Measurements from ENCODE around the gene USP17L12. TPM values are rescaled to one million over a fixed set of nuclear protein-coding genes. Genes with fewer than 3 reads are reported as not detected.
A peak's percentile ranks its signal among the peaks of the same experiment; 100 is the strongest.
"Not testable (repeated sequence)": the region's sequence is repeated elsewhere in the genome, so short reads cannot be mapped to it uniquely, and the experiment has no call there.

USP17L12 gene, protein sequence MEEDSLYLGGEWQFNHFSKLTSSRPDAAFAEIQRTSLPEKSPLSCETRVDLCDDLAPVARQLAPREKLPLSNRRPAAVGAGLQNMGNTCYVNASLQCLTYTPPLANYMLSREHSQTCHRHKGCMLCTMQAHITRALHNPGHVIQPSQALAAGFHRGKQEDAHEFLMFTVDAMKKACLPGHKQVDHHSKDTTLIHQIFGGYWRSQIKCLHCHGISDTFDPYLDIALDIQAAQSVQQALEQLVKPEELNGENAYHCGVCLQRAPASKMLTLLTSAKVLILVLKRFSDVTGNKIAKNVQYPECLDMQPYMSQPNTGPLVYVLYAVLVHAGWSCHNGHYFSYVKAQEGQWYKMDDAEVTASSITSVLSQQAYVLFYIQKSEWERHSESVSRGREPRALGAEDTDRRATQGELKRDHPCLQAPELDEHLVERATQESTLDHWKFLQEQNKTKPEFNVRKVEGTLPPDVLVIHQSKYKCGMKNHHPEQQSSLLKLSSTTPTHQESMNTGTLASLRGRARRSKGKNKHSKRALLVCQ
- not detected for total RNA-seq

DNA sequence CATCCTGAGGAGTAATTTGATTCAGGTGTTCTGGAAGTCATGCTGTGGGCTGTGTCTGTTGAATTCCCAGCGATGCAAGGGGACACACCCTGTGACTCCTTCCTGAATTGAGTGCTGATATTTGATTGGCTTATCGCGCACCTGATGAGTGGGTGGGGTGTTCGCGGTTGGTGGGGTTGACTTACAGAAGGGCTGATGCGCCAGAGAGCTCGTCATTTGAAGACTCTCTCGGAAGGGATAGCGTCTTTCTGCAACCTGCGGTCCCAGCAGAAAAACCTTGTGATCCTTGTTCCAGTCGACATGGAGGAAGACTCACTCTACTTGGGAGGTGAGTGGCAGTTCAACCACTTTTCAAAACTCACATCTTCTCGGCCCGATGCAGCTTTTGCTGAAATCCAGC is at the start of gene USP17L12:
Gene USP17L12, plus strand, starts transcription at position 301 of the 400 bp plus-strand sequence. Its CDS starts 0 bp downstream, at position 301.
- CTCF ChIA-PET: not testable (repeated sequence)

DNA sequence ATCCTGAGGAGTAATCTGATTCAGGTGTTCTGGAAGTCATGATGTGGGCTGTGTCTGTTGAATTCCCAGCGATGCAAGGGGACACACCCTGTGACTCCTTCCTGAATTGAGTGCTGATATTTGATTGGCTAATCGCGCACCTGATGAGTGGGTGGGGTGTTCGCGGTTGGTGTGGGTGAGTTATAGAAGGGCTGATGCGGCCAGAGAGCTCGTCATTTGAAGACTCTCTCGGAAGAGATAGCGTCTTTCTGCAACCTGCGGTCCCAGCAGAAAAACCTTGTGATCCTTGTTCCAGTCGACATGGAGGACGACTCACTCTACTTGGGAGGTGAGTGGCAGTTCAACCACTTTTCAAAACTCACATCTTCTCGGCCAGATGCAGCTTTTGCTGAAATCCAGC is 9.6 kb upstream of the USP17L12 start, which contains the start of gene USP17L10:
Gene USP17L10, plus strand, starts transcription at position 301 of the 400 bp plus-strand sequence. Its CDS starts 0 bp downstream, at position 301.
- H3K9me3 Mint-ChIP-seq (ENCODE audit: low read depth); H3K4me1 Mint-ChIP-seq; intact Hi-C loops (cut with DNase I, micrococcal nuclease); H3K27ac Mint-ChIP-seq; ATAC-seq; H3K27me3 Mint-ChIP-seq; DNase-seq; CTCF ChIA-PET; H3K36me3 Mint-ChIP-seq (ENCODE audit: low read depth); POLR2A ChIA-PET; H3K4me3 Mint-ChIP-seq: not testable (repeated sequence)

More for the DNA sequence above, at the start of gene USP17L12:
- intact Hi-C loops (cut with DNase I, micrococcal nuclease); ATAC-seq; H3K4me1 Mint-ChIP-seq; H3K4me3 Mint-ChIP-seq; DNase-seq; H3K27ac Mint-ChIP-seq; H3K36me3 Mint-ChIP-seq (ENCODE audit: low read depth); H3K27me3 Mint-ChIP-seq; POLR2A ChIA-PET; H3K9me3 Mint-ChIP-seq (ENCODE audit: low read depth): not testable (repeated sequence)

DNA sequence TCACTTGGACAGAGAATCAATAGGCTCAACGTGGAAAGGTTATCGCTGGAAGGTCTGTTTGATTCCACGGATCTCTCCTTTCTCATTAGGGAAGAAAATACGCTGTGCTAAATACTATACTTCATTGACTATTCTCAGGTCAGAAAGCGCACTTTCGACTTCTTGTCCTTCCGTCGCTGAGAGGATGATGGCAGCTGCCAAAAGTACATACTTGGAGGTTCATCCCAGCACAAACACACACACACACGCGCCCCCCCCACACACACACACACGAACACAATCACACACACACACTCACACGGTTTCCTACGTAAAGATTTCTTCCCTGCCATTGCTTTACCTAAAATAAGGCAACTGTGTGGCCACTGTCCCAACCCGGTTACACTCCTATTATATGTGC is 5.3 kb upstream of the USP17L12 start:
- DNase-seq: peak; percentile 2
- H3K27me3 Mint-ChIP-seq; CTCF ChIA-PET; H3K9me3 Mint-ChIP-seq (ENCODE audit: low read depth); H3K36me3 Mint-ChIP-seq (ENCODE audit: low read depth); ATAC-seq; intact Hi-C loops (cut with DNase I, micrococcal nuclease); POLR2A ChIA-PET; H3K4me1 Mint-ChIP-seq; H3K27ac Mint-ChIP-seq; H3K4me3 Mint-ChIP-seq: not testable (repeated sequence)

DNA sequence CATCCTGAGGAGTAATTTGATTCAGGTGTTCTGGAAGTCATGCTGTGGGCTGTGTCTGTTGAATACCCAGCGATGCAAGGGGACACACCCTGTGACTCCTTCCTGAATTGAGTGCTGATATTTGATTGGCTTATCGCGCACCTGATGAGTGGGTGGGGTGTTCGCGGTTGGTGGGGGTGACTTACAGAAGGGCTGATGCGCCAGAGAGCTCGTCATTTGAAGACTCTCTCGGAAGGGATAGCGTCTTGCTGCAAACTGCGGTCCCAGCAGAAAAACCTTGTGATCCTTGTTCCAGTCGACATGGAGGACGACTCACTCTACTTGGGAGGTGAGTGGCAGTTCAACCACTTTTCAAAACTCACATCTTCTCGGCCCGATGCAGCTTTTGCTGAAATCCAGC is 4.8 kb upstream of the USP17L12 start, which contains the start of gene USP17L11:
Gene USP17L11, plus strand, starts transcription at position 301 of the 400 bp plus-strand sequence. Its CDS starts 0 bp downstream, at position 301.
- DNase-seq; H3K4me1 Mint-ChIP-seq; ATAC-seq; H3K4me3 Mint-ChIP-seq; POLR2A ChIA-PET; H3K27ac Mint-ChIP-seq; H3K9me3 Mint-ChIP-seq (ENCODE audit: low read depth); H3K36me3 Mint-ChIP-seq (ENCODE audit: low read depth); intact Hi-C loops (cut with DNase I, micrococcal nuclease); H3K27me3 Mint-ChIP-seq; CTCF ChIA-PET: not testable (repeated sequence)

DNA sequence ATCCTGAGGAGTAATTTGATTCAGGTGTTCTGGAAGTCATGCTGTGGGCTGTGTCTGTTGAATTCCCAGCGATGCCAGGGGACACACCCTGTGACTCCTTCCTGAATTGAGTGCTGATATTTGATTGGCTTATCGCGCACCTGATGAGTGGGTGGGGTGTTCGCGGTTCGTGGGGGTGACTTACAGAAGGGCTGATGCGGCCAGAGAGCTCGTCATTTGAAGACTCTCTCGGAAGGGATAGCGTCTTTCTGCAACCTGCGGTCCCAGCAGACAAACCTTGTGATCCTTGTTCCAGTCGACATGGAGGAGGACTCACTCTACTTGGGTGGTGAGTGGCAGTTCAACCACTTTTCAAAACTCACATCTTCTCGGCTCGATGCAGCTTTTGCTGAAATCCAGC is 4.6 kb downstream of the USP17L12 start, which contains the start of gene USP17L13:
Gene USP17L13, plus strand, starts transcription at position 301 of the 400 bp plus-strand sequence. Its CDS starts 0 bp downstream, at position 301.
- intact Hi-C loops (cut with DNase I, micrococcal nuclease); DNase-seq; H3K4me1 Mint-ChIP-seq; H3K4me3 Mint-ChIP-seq; CTCF ChIA-PET; H3K27me3 Mint-ChIP-seq; POLR2A ChIA-PET; ATAC-seq; H3K9me3 Mint-ChIP-seq (ENCODE audit: low read depth); H3K36me3 Mint-ChIP-seq (ENCODE audit: low read depth); H3K27ac Mint-ChIP-seq: not testable (repeated sequence)

DNA sequence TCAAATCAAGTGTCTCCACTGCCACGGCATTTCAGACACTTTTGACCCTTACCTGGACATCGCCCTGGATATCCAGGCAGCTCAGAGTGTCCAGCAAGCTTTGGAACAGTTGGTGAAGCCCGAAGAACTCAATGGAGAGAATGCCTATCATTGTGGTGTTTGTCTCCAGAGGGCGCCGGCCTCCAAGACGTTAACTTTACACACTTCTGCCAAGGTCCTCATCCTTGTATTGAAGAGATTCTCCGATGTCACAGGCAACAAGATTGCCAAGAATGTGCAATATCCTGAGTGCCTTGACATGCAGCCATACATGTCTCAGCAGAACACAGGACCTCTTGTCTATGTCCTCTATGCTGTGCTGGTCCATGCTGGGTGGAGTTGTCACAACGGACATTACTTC is 10.3 kb downstream of the USP17L12 start:
- CTCF ChIA-PET; H3K27ac Mint-ChIP-seq; intact Hi-C loops (cut with DNase I, micrococcal nuclease); H3K36me3 Mint-ChIP-seq (ENCODE audit: low read depth); H3K4me3 Mint-ChIP-seq; POLR2A ChIA-PET; H3K9me3 Mint-ChIP-seq (ENCODE audit: low read depth); H3K4me1 Mint-ChIP-seq; ATAC-seq; H3K27me3 Mint-ChIP-seq: not testable (repeated sequence)
- peak; percentile 0 for DNase-seq

DNA sequence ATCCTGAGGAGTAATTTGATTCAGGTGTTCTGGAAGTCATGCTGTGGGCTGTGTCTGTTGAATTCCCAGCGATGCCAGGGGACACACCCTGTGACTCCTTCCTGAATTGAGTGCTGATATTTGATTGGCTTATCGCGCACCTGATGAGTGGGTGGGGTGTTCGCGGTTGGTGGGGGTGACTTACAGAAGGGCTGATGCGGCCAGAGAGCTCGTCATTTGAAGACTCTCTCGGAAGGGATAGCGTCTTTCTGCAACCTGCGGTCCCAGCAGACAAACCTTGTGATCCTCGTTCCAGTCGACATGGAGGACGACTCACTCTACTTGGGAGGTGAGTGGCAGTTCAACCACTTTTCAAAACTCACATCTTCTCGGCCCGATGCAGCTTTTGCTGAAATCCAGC is 14.1 kb downstream of the USP17L12 start, which contains the start of gene USP17L15:
Gene USP17L15, plus strand, starts transcription at position 301 of the 400 bp plus-strand sequence. Its CDS starts 0 bp downstream, at position 301.
- intact Hi-C loops (cut with DNase I, micrococcal nuclease); H3K4me3 Mint-ChIP-seq; H3K27ac Mint-ChIP-seq; H3K9me3 Mint-ChIP-seq (ENCODE audit: low read depth); DNase-seq; H3K27me3 Mint-ChIP-seq; CTCF ChIA-PET; ATAC-seq; H3K36me3 Mint-ChIP-seq (ENCODE audit: low read depth); H3K4me1 Mint-ChIP-seq; POLR2A ChIA-PET: not testable (repeated sequence)

DNA sequence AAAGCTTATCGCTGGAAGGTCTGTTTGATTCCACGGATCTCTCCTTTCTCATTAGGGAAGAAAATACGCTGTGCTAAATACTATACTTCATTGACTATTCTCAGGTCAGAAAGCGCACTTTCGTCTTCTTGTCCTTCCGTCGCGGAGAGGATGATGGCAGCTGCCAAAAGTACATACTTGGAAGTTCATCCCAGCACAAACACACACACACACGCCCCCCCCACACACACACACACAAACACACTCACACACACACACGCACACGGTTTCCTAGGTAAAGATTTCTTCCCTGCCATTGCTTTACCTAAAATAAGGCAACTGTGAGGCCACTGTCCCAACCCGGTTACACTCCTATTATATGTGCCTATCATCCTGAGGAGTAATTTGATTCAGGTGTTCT is 18.5 kb downstream of the USP17L12 start:
- H3K4me1 Mint-ChIP-seq; intact Hi-C loops (cut with DNase I, micrococcal nuclease); H3K4me3 Mint-ChIP-seq; CTCF ChIA-PET; H3K27ac Mint-ChIP-seq; ATAC-seq; H3K36me3 Mint-ChIP-seq (ENCODE audit: low read depth); H3K9me3 Mint-ChIP-seq (ENCODE audit: low read depth); H3K27me3 Mint-ChIP-seq; POLR2A ChIA-PET: not testable (repeated sequence)
- DNase-seq: peak; percentile 6

DNA sequence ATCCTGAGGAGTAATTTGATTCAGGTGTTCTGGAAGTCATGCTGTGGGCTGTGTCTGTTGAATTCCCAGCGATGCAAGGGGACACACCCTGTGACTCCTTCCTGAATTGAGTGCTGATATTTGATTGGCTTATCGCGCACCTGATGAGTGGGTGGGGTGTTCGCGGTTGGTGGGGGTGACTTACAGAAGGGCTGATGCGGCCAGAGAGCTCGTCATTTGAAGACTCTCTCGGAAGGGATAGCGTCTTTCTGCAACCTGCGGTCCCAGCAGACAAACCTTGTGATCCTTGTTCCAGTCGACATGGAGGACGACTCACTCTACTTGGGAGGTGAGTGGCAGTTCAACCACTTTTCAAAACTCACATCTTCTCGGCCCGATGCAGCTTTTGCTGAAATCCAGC is 23.6 kb downstream of the USP17L12 start, which contains the start of gene USP17L17:
Gene USP17L17, plus strand, starts transcription at position 301 of the 400 bp plus-strand sequence. Its CDS starts 0 bp downstream, at position 301.
- H3K27ac Mint-ChIP-seq; ATAC-seq; H3K9me3 Mint-ChIP-seq (ENCODE audit: low read depth); DNase-seq; H3K36me3 Mint-ChIP-seq (ENCODE audit: low read depth); intact Hi-C loops (cut with DNase I, micrococcal nuclease); H3K27me3 Mint-ChIP-seq; CTCF ChIA-PET; H3K4me3 Mint-ChIP-seq; POLR2A ChIA-PET; H3K4me1 Mint-ChIP-seq: not testable (repeated sequence)

DNA sequence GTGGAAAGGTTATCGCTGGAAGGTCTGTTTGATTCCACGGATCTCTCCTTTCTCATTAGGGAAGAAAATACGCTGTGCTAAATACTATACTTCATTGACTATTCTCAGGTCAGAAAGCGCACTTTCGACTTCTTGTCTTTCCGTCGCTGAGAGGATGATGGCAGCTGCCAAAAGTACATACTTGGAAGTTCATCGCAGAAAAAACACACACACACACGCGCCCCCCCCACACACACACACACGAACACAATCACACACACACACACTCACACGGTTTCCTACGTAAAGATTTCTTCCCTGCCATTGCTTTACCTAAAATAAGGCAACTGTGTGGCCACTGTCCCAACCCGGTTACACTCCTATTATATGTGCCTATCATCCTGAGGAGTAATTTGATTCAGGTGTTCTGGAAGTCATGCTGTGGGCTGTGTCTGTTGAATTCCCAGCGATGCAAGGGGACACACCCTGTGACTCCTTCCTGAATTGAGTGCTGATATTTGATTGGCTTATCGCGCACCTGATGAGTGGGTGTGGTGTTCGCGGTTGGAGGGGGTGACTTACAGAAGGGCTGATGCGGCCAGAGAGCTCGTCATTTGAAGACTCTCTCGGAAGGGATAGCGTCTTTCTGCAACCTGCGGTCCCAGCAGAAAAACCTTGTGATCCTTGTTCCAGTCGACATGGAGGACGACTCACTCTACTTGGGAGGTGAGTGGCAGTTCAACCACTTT is 28.2 kb downstream of the USP17L12 start, which contains the start of gene USP17L18:
Gene USP17L18, plus strand, starts transcription at position 678 of the 728 bp plus-strand sequence. Its CDS starts 0 bp downstream, at position 678.
- H3K36me3 Mint-ChIP-seq (ENCODE audit: low read depth); ATAC-seq; H3K9me3 Mint-ChIP-seq (ENCODE audit: low read depth); intact Hi-C loops (cut with DNase I, micrococcal nuclease); H3K27ac Mint-ChIP-seq; H3K4me1 Mint-ChIP-seq; POLR2A ChIA-PET; H3K4me3 Mint-ChIP-seq; H3K27me3 Mint-ChIP-seq; CTCF ChIA-PET: not testable (repeated sequence)
- peak; percentile 0 for DNase-seq

DNA sequence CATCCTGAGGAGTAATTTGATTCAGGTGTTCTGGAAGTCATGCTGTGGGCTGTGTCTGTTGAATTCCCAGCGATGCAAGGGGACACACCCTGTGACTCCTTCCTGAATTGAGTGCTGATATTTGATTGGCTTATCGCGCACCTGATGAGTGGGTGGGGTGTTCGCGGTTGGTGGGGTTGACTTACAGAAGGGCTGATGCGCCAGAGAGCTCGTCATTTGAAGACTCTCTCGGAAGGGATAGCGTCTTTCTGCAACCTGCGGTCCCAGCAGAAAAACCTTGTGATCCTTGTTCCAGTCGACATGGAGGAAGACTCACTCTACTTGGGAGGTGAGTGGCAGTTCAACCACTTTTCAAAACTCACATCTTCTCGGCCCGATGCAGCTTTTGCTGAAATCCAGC is 33.1 kb downstream of the USP17L12 start, which contains the start of gene USP17L19:
Gene USP17L19, plus strand, starts transcription at position 301 of the 400 bp plus-strand sequence. Its CDS starts 0 bp downstream, at position 301.
- intact Hi-C loops (cut with DNase I, micrococcal nuclease); H3K36me3 Mint-ChIP-seq (ENCODE audit: low read depth); H3K9me3 Mint-ChIP-seq (ENCODE audit: low read depth); ATAC-seq; H3K4me3 Mint-ChIP-seq; POLR2A ChIA-PET; H3K27me3 Mint-ChIP-seq; DNase-seq; H3K4me1 Mint-ChIP-seq; H3K27ac Mint-ChIP-seq; CTCF ChIA-PET: not testable (repeated sequence)

Data from activated CD4-positive, alpha-beta T cell treated with anti-CD3 and anti-CD28 coated beads for 36 hours (primary cell).